ENCODE measurements around the gene KLF13. TPM values are rescaled to one million over a fixed set of nuclear protein-coding genes. Genes with fewer than 3 reads are reported as not detected.

KLF13 gene
- total and polyA plus RNA-seq, 4 donors: 38.3 to 157 (median 55.2) TPM

GRCh38 chr15:31358163-31358562 lies 31.5 kb downstream of the KLF13 start:
- H3K9me3 ChIP-seq (ENCODE audit: control insufficient read depth in 4 of 4, insufficient read depth in 3 of 4, low read length in 3 of 4): no peaks in the 10 kb centered on the region
- no peak for TF ChIP-seq CTCF (IDR thresholded peaks at IDR 0.05; ENCODE audit: control extremely low read depth, extremely low read depth)
- DNase-seq (no peak), ATAC-seq (ENCODE audit: insufficient read depth, low FRiP score) (no peak)
- H3K9ac ChIP-seq (ENCODE audit: insufficient read depth in 1 of 2, low read length in 2 of 2): no peak overlapping the region
- H3K27me3 ChIP-seq (ENCODE audit: control insufficient read depth in 3 of 3, insufficient read depth in 3 of 3, low read length in 2 of 3): no peaks in the 10 kb centered on the region
- H3K4me1 ChIP-seq (ENCODE audit: control insufficient read depth in 5 of 5, insufficient read depth in 5 of 5, low read length in 5 of 5): peaks cover 10 to 78% (median 26%) of the 10 kb centered on the region in 5 donors
- H3K4me3 ChIP-seq: no peak overlapping the region
- peak overlapping the region; percentile 25 to 41 for H3K27ac ChIP-seq (ENCODE audit: low read depth in 1 of 2, low read length in 1 of 2)
- 52 to 60% methylated on average over 3 of the region's 3 CpGs for WGBS, 2 donors
- peaks cover 0 to 7% (median under 1%) of the 10 kb centered on the region in 4 donors for H3K36me3 ChIP-seq (ENCODE audit: control insufficient read depth in 4 of 4, insufficient read depth in 4 of 4, low read length in 4 of 4)

- Histone ChIP-seq H3K9ac (ENCODE audit: insufficient read depth in 1 of 2, low read length in 2 of 2) (no peak overlapping the region), H3K9me3 (ENCODE audit: control insufficient read depth in 4 of 4, insufficient read depth in 3 of 4, low read length in 3 of 4) (no peaks in the 10 kb centered on the region), H3K27ac (ENCODE audit: low read depth in 1 of 2, low read length in 1 of 2) (peak overlapping the region; percentile 42 to 89), H3K4me1 (ENCODE audit: control insufficient read depth in 5 of 5, insufficient read depth in 5 of 5, low read length in 5 of 5) (peaks cover 2 to 72% (median 20%) of the 10 kb centered on the region in 5 donors), H3K4me3 (no peak overlapping the region), H3K27me3 (ENCODE audit: control insufficient read depth in 3 of 3, insufficient read depth in 3 of 3, low read length in 2 of 3) (no peaks in the 10 kb centered on the region), H3K36me3 (ENCODE audit: control insufficient read depth in 4 of 4, insufficient read depth in 4 of 4, low read length in 4 of 4) (peaks cover 0 to 7% (median under 1%) of the 10 kb centered on the region in 4 donors)
- 60 to 64% methylated on average over 8 of the region's 8 CpGs for WGBS, 2 donors
- no peak for TF ChIP-seq CTCF (IDR thresholded peaks at IDR 0.05; ENCODE audit: control extremely low read depth, extremely low read depth)
- peak in 1 of 3 donors; percentile 41 for DNase-seq
- no peak for ATAC-seq (ENCODE audit: insufficient read depth, low FRiP score)
Observed at GRCh38 chr15:31358957-31359701, 32.5 kb downstream of the KLF13 start.

GRCh38 chr15:31359702-31360111 lies 33.1 kb downstream of the KLF13 start:
- TF ChIP-seq CTCF (IDR thresholded peaks at IDR 0.05; ENCODE audit: control extremely low read depth, extremely low read depth): no peak
- Histone ChIP-seq H3K9me3 (ENCODE audit: control insufficient read depth in 4 of 4, insufficient read depth in 3 of 4, low read length in 3 of 4) (no peaks in the 10 kb centered on the region), H3K4me3 (no peak overlapping the region), H3K27me3 (ENCODE audit: control insufficient read depth in 3 of 3, insufficient read depth in 3 of 3, low read length in 2 of 3) (no peaks in the 10 kb centered on the region), H3K27ac (ENCODE audit: low read depth in 1 of 2, low read length in 1 of 2) (peak overlapping the region; percentile 42 to 89), H3K36me3 (ENCODE audit: control insufficient read depth in 4 of 4, insufficient read depth in 4 of 4, low read length in 4 of 4) (peaks cover 0 to 4% (median under 1%) of the 10 kb centered on the region in 4 donors), H3K4me1 (ENCODE audit: control insufficient read depth in 5 of 5, insufficient read depth in 5 of 5, low read length in 5 of 5) (peaks cover 3 to 75% (median 24%) of the 10 kb centered on the region in 5 donors), H3K9ac (ENCODE audit: insufficient read depth in 1 of 2, low read length in 2 of 2) (no peak overlapping the region)
- no peak for ATAC-seq (ENCODE audit: insufficient read depth, low FRiP score)
- 40 to 52% methylated on average over 7 of the region's 7 CpGs for WGBS, 2 donors
- DNase-seq: no peak
